ENCODE measurements around the gene SORL1. TPM values are rescaled to one million over a fixed set of nuclear protein-coding genes. Genes with fewer than 3 reads are reported as not detected.
A peak's percentile ranks its signal among the peaks of the same experiment; 100 is the strongest.

SORL1 gene
- total RNA-seq, 2 experiments from 2014 or later, result 228 to 411 TPM

DNA sequence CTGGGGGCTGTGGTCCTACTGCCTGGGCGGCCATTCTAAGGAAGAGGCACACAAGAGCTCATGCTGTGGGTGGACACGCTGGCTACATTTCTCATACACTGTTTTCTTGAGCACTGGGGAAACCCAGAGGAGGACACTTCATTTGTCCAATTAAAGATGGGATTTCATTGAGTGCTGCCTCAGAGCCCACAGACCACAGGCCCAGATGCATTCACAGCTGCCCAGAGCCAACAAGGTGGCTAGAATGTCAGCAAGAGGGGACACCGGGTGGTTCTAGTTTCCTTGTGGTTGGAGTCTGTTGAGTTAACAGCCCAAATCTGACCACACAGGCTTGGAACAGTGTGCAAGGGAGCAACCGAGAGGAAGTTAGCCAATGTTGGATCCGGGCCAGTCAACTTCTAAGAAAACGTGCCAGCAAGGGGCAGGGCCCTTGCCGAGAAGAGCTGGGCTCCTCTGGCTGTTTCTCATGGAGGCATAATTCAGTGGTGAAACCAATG lies 35.0 kb upstream of the SORL1 start:
- peak overlapping the region; percentile 73 for H2AFZ ChIP-seq (ENCODE audit: low read length)
- CTCF ChIA-PET (ENCODE audit: unreplicated experiment), result interaction anchor here (0.8 kb wide), 3 partner anchors 19 to 76 kb away, joined by 3 to 7 read pairs (median 3); no protein-coding TSS in a partner anchor
- peaks cover 79% of the 10 kb centered on the region for H3K4me1 ChIP-seq (ENCODE audit: insufficient read depth, low read length, poor library complexity, severe bottlenecking)

DNA sequence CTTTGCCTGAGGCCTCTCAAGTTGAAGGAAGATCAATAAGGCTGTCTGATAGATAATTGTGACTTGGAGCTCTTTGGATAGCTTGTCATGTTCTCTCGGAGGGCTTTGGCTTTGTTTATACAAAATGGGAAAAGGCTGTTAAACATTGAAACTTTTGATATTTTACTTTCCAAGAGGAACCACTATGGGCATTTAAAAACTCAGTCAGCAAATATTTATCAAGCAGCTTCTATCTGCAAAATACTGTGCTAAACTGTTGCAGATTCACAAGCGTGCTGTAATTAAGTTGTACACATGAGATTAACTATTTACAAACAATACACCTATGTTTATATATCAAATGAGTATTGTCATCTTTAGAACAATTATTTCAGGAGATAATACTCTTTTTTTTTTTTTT lies 34.5 kb upstream of the SORL1 start:
- Histone ChIP-seq H3K9me3 (ENCODE audit: low read length) (no peaks in the 10 kb centered on the region), H3K4me3 (ENCODE audit: low read depth, low read length, poor library complexity, severe bottlenecking) (no peak overlapping the region), H3K36me3 (ENCODE audit: insufficient read depth, low read length) (no peaks in the 10 kb centered on the region; the same call in 1 of the 2 replicates), H3K27ac (ENCODE audit: low read depth, low read length, poor library complexity, severe bottlenecking) (peak overlapping the region; percentile 91), H3K4me2 (ENCODE audit: low read length) (peak overlapping the region; percentile 59), H3K9me2 (ENCODE audit: insufficient read depth, low read length) (no peaks in the 10 kb centered on the region), H3K79me2 (ENCODE audit: insufficient read depth, low read depth, low read length) (no peaks in the 10 kb centered on the region), H4K20me1 (ENCODE audit: insufficient read depth, low read length) (no peaks in the 10 kb centered on the region), H2AFZ (ENCODE audit: low read length) (peak overlapping the region; percentile 73), H3K4me1 (ENCODE audit: insufficient read depth, low read length, poor library complexity, severe bottlenecking) (peaks cover 82% of the 10 kb centered on the region)
- ChIA-PET POLR2A (interaction anchor here (0.8 to 8.1 kb wide), 14 partner anchors 8 to 90 kb away, joined by 3 to 104 read pairs (median 4); no protein-coding TSS in a partner anchor), CTCF (ENCODE audit: unreplicated experiment) (interaction anchor here (0.8 kb wide), 3 partner anchors 18 to 76 kb away, joined by 3 to 7 read pairs (median 3); no protein-coding TSS in a partner anchor)
- no peak for DNase-seq (ENCODE audit: low spot score)
- no peak for TF ChIP-seq EZH2phosphoT487 (IDR thresholded peaks at IDR 0.05; ENCODE audit: borderline replicate concordance, low read depth, low read length)
- TF ChIP-seq, protein P1, sequence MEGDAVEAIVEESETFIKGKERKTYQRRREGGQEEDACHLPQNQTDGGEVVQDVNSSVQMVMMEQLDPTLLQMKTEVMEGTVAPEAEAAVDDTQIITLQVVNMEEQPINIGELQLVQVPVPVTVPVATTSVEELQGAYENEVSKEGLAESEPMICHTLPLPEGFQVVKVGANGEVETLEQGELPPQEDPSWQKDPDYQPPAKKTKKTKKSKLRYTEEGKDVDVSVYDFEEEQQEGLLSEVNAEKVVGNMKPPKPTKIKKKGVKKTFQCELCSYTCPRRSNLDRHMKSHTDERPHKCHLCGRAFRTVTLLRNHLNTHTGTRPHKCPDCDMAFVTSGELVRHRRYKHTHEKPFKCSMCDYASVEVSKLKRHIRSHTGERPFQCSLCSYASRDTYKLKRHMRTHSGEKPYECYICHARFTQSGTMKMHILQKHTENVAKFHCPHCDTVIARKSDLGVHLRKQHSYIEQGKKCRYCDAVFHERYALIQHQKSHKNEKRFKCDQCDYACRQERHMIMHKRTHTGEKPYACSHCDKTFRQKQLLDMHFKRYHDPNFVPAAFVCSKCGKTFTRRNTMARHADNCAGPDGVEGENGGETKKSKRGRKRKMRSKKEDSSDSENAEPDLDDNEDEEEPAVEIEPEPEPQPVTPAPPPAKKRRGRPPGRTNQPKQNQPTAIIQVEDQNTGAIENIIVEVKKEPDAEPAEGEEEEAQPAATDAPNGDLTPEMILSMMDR (conservative IDR thresholded peaks at IDR 0.05; ENCODE audit: low read length), result no peak
- intact Hi-C loops (cut with micrococcal nuclease; ENCODE audit: unreplicated experiment), result loop anchor here (1.0 to 5.0 kb wide), 3 partner anchors 13 to 97 kb away; no protein-coding TSS in a partner anchor
- no TSS peak for BruUV-seq (replicated peaks)

More for the DNA sequence above, 35.0 kb upstream of the SORL1 start:
- TF ChIP-seq, protein P1 (conservative IDR thresholded peaks at IDR 0.05; ENCODE audit: low read length), result no peak
- no peak for TF ChIP-seq EZH2phosphoT487 (IDR thresholded peaks at IDR 0.05; ENCODE audit: borderline replicate concordance, low read depth, low read length)
- DNase-seq (ENCODE audit: low spot score), result peak; percentile 41
- peak overlapping the region; percentile 59 for H3K4me2 ChIP-seq (ENCODE audit: low read length)
- H3K79me2 ChIP-seq (ENCODE audit: insufficient read depth, low read depth, low read length), result no peaks in the 10 kb centered on the region
- no peaks in the 10 kb centered on the region; the same call in 1 of the 2 replicates for H3K36me3 ChIP-seq (ENCODE audit: insufficient read depth, low read length)
- H3K9me3 ChIP-seq (ENCODE audit: low read length), result no peaks in the 10 kb centered on the region
- BruUV-seq (replicated peaks), result no TSS peak
- H3K27ac ChIP-seq (ENCODE audit: low read depth, low read length, poor library complexity, severe bottlenecking), result peak overlapping the region; percentile 91
- no peaks in the 10 kb centered on the region for H4K20me1 ChIP-seq (ENCODE audit: insufficient read depth, low read length)
- H3K9me2 ChIP-seq (ENCODE audit: insufficient read depth, low read length), result no peaks in the 10 kb centered on the region
- POLR2A ChIA-PET, result interaction anchor here (0.8 to 8.1 kb wide), 12 partner anchors 9 to 90 kb away, joined by 3 to 104 read pairs (median 4); no protein-coding TSS in a partner anchor
- intact Hi-C loops (cut with micrococcal nuclease; ENCODE audit: unreplicated experiment), result loop anchor here (5.0 kb wide), 1 partner anchor 50 kb away; no protein-coding TSS in a partner anchor
- no peak overlapping the region for H3K4me3 ChIP-seq (ENCODE audit: low read depth, low read length, poor library complexity, severe bottlenecking)

All from OCI-LY7 (cell line).